Measurements from ENCODE around the gene NRROS. TPM values are rescaled to one million over a fixed set of nuclear protein-coding genes. Genes with fewer than 3 reads are reported as not detected.
A peak's percentile ranks its signal among the peaks of the same experiment; 100 is the strongest.

NRROS gene
- total and polyA plus RNA-seq, 5 donors: 2.2 to 4.5 (median 3.4) TPM

- Histone ChIP-seq H3K9me3 (ENCODE audit: control insufficient read depth, low read length) (no peaks in the 10 kb centered on the region), H3K4me3 (ENCODE audit: low read length) (no peak overlapping the region), H3K4me1 (ENCODE audit: control insufficient read depth, insufficient read depth, low read length) (peaks cover 8% of the 10 kb centered on the region), H3K27me3 (ENCODE audit: control insufficient read depth, insufficient read depth) (no peaks in the 10 kb centered on the region), H3K27ac (ENCODE audit: low read length) (no peak overlapping the region)
- no peak for ATAC-seq
- intact Hi-C loops (cut with DNase I): no loop called here
- 87% methylated on average over 17 of the region's 17 CpGs for WGBS
- DNase-seq: no peak
These were observed 7.2 kb downstream of the NRROS start for GRCh38 chr3:196646666-196647216.

- peaks cover 12% of the 10 kb centered on the region for H3K4me1 ChIP-seq (ENCODE audit: control insufficient read depth, insufficient read depth, low read length)
- H3K27me3 ChIP-seq (ENCODE audit: control insufficient read depth, insufficient read depth): no peaks in the 10 kb centered on the region
- no peak overlapping the region for H3K27ac ChIP-seq (ENCODE audit: low read length)
- intact Hi-C loops (cut with DNase I): no loop called here
- H3K9me3 ChIP-seq (ENCODE audit: control insufficient read depth, low read length): no peaks in the 10 kb centered on the region
- WGBS: 21% methylated on average over 6 of the region's 6 CpGs
- ATAC-seq: peak; percentile 96 to 98
- no peak overlapping the region for H3K4me3 ChIP-seq (ENCODE audit: low read length)
- DNase-seq: peak; percentile 61 to 74 (median 74)
These were observed 11.3 kb downstream of the NRROS start for GRCh38 chr3:196650740-196651311.

GRCh38 chr3:196651819-196652218 lies 12.3 kb downstream of the NRROS start:
- 92% methylated on average over 3 of the region's 3 CpGs for WGBS
- no peaks in the 10 kb centered on the region for H3K27me3 ChIP-seq (ENCODE audit: control insufficient read depth, insufficient read depth)
- intact Hi-C loops (cut with DNase I): no loop called here
- H3K9me3 ChIP-seq (ENCODE audit: control insufficient read depth, low read length): no peaks in the 10 kb centered on the region
- no peak for ATAC-seq
- DNase-seq: no peak
- peaks cover 12% of the 10 kb centered on the region for H3K4me1 ChIP-seq (ENCODE audit: control insufficient read depth, insufficient read depth, low read length)
- no peak overlapping the region for H3K27ac ChIP-seq (ENCODE audit: low read length)
- H3K4me3 ChIP-seq (ENCODE audit: low read length): no peak overlapping the region

GRCh38 chr3:196652961-196653795 lies 13.7 kb downstream of the NRROS start:
- H3K4me1 ChIP-seq (ENCODE audit: control insufficient read depth, insufficient read depth, low read length): peaks cover 12% of the 10 kb centered on the region
- H3K9me3 ChIP-seq (ENCODE audit: control insufficient read depth, low read length): no peaks in the 10 kb centered on the region
- 79% methylated on average over 15 of the region's 15 CpGs for WGBS
- no peak for DNase-seq
- no peak overlapping the region for H3K4me3 ChIP-seq (ENCODE audit: low read length)
- H3K27ac ChIP-seq (ENCODE audit: low read length): no peak overlapping the region
- no peaks in the 10 kb centered on the region for H3K27me3 ChIP-seq (ENCODE audit: control insufficient read depth, insufficient read depth)
- ATAC-seq: no peak
- intact Hi-C loops (cut with DNase I): no loop called here

GRCh38 chr3:196654006-196654734 lies 14.7 kb downstream of the NRROS start:
- WGBS: 76% methylated on average over 12 of the region's 12 CpGs
- Histone ChIP-seq H3K4me3 (ENCODE audit: low read length) (no peak overlapping the region), H3K4me1 (ENCODE audit: control insufficient read depth, insufficient read depth, low read length) (peaks cover 12% of the 10 kb centered on the region), H3K27ac (ENCODE audit: low read length) (no peak overlapping the region), H3K9me3 (ENCODE audit: control insufficient read depth, low read length) (no peaks in the 10 kb centered on the region), H3K27me3 (ENCODE audit: control insufficient read depth, insufficient read depth) (no peaks in the 10 kb centered on the region)
- DNase-seq: no peak
- no peak for ATAC-seq
- intact Hi-C loops (cut with DNase I): no loop called here

GRCh38 chr3:196654735-196655090 lies 15.2 kb downstream of the NRROS start:
- ATAC-seq (no peak), DNase-seq (no peak)
- Histone ChIP-seq H3K9me3 (ENCODE audit: control insufficient read depth, low read length) (no peaks in the 10 kb centered on the region), H3K4me1 (ENCODE audit: control insufficient read depth, insufficient read depth, low read length) (peaks cover 12% of the 10 kb centered on the region), H3K4me3 (ENCODE audit: low read length) (no peak overlapping the region), H3K27me3 (ENCODE audit: control insufficient read depth, insufficient read depth) (no peaks in the 10 kb centered on the region), H3K27ac (ENCODE audit: low read length) (no peak overlapping the region)
- WGBS: 89% methylated on average over 7 of the region's 7 CpGs
- intact Hi-C loops (cut with DNase I): no loop called here

- H3K4me1 ChIP-seq (ENCODE audit: control insufficient read depth, insufficient read depth, low read length): peaks cover 12% of the 10 kb centered on the region
- DNase-seq (no peak), ATAC-seq (no peak)
- H3K27me3 ChIP-seq (ENCODE audit: control insufficient read depth, insufficient read depth): no peaks in the 10 kb centered on the region
- H3K27ac ChIP-seq (ENCODE audit: low read length): no peak overlapping the region
- H3K4me3 ChIP-seq (ENCODE audit: low read length): no peak overlapping the region
- no peaks in the 10 kb centered on the region for H3K9me3 ChIP-seq (ENCODE audit: control insufficient read depth, low read length)
- WGBS: 95% methylated on average over 12 of the region's 12 CpGs
- intact Hi-C loops (cut with DNase I): no loop called here
These were observed 16.0 kb downstream of the NRROS start for GRCh38 chr3:196655496-196655895.

GRCh38 chr3:196656213-196656612 lies 16.7 kb downstream of the NRROS start:
- no peak for ATAC-seq
- Histone ChIP-seq H3K4me3 (ENCODE audit: low read length) (no peak overlapping the region), H3K9me3 (ENCODE audit: control insufficient read depth, low read length) (no peaks in the 10 kb centered on the region), H3K4me1 (ENCODE audit: control insufficient read depth, insufficient read depth, low read length) (peaks cover 8% of the 10 kb centered on the region), H3K27me3 (ENCODE audit: control insufficient read depth, insufficient read depth) (no peaks in the 10 kb centered on the region), H3K27ac (ENCODE audit: low read length) (no peak overlapping the region)
- intact Hi-C loops (cut with DNase I): no loop called here
- 90% methylated on average over 5 of the region's 5 CpGs for WGBS
- DNase-seq: no peak

GRCh38 chr3:196659901-196660351 lies 20.4 kb downstream of the NRROS start:
- DNase-seq (no peak), ATAC-seq (no peak)
- no peak overlapping the region for H3K27ac ChIP-seq (ENCODE audit: low read length)
- no peaks in the 10 kb centered on the region for H3K4me1 ChIP-seq (ENCODE audit: control insufficient read depth, insufficient read depth, low read length)
- intact Hi-C loops (cut with DNase I): no loop called here
- no peaks in the 10 kb centered on the region for H3K9me3 ChIP-seq (ENCODE audit: control insufficient read depth, low read length)
- no peaks in the 10 kb centered on the region for H3K27me3 ChIP-seq (ENCODE audit: control insufficient read depth, insufficient read depth)
- H3K4me3 ChIP-seq (ENCODE audit: low read length): no peak overlapping the region
- 96% methylated on average over 35 of the region's 35 CpGs for WGBS

GRCh38 chr3:196660381-196661166 lies 21.1 kb downstream of the NRROS start:
- Histone ChIP-seq H3K4me3 (ENCODE audit: low read length) (no peak overlapping the region), H3K27ac (ENCODE audit: low read length) (no peak overlapping the region), H3K4me1 (ENCODE audit: control insufficient read depth, insufficient read depth, low read length) (no peaks in the 10 kb centered on the region), H3K27me3 (ENCODE audit: control insufficient read depth, insufficient read depth) (no peaks in the 10 kb centered on the region), H3K9me3 (ENCODE audit: control insufficient read depth, low read length) (no peaks in the 10 kb centered on the region)
- WGBS: 81% methylated on average over 32 of the region's 32 CpGs
- ATAC-seq (no peak), DNase-seq (no peak)
- intact Hi-C loops (cut with DNase I): no loop called here

Measured in right cardiac atrium (tissue), 5 donors.